Osteocyte (in vitro differentiated cells): Measurements from ENCODE around the gene DPP6. TPM values are rescaled to one million over a fixed set of nuclear protein-coding genes. Genes with fewer than 3 reads are reported as not detected.

ENCODE experiments used
- DNase-seq: peaks from one replicate; pipeline ENCODE4 v3.0.0; 2021; ENCODE audit warnings: mixed read lengths; ENCODE audit not compliant: unreplicated experiment; ENCODE audit errors: extremely low spot score
- H3K27ac Mint-ChIP-seq: one replicate; pipeline ENCODE4 v1.8.0; 2021; ENCODE audit warnings: mild to moderate bottlenecking, mixed read lengths; ENCODE audit not compliant: unreplicated experiment
- H3K27me3 Mint-ChIP-seq: one replicate; pipeline ENCODE4 v1.8.0; 2021; ENCODE audit warnings: mixed read lengths; ENCODE audit not compliant: unreplicated experiment
- H3K36me3 Mint-ChIP-seq: one replicate; pipeline ENCODE4 v1.8.0; 2021; ENCODE audit warnings: mixed read lengths; ENCODE audit not compliant: unreplicated experiment
- H3K4me1 Mint-ChIP-seq: one replicate; pipeline ENCODE4 v1.8.0; 2021; ENCODE audit warnings: mixed read lengths; ENCODE audit not compliant: unreplicated experiment
- H3K4me3 Mint-ChIP-seq: one replicate; pipeline ENCODE4 v1.8.0; 2021; ENCODE audit warnings: mild to moderate bottlenecking, moderate library complexity, mixed read lengths; ENCODE audit not compliant: unreplicated experiment
- H3K9me3 Mint-ChIP-seq: one replicate; pipeline ENCODE4 v1.8.0; 2021; ENCODE audit warnings: mixed read lengths; ENCODE audit not compliant: unreplicated experiment
- CTCF ChIP-seq: fragments of 200-600 bp; sonication (generic); IDR thresholded peaks from 2 replicates; pipeline ENCODE4 v1.5.0; 2021; ENCODE audit warnings: antibody characterized with exemption, mild to moderate bottlenecking, moderate library complexity
- total RNA-seq: library from RNA; stranded (reverse); gene quantifications from 2 replicates; pipeline ENCODE4 v1.2.1, GENCODE V29; 2021

Gene DPP6
- total RNA-seq, 1 donor from 2014 or later = not detected

- no peak for TF ChIP-seq CTCF
- no peaks in the 10 kb centered on the region for H3K4me1 Mint-ChIP-seq
- no peaks in the 10 kb centered on the region for H3K27me3 Mint-ChIP-seq
- no peak overlapping the region for H3K4me3 Mint-ChIP-seq
- no peaks in the 10 kb centered on the region for H3K36me3 Mint-ChIP-seq
- peaks cover 52% of the 10 kb centered on the region for H3K9me3 Mint-ChIP-seq
- no peak overlapping the region for H3K27ac Mint-ChIP-seq
- DNase-seq = no peak
Observed at GRCh38 chr7:154440651-154441050, 388.5 kb downstream of the DPP6 start.

GRCh38 chr7:154441811-154442210 lies 389.6 kb downstream of the DPP6 start:
- Mint-ChIP-seq H3K27me3 (no peaks in the 10 kb centered on the region), H3K9me3 (peaks cover 56% of the 10 kb centered on the region), H3K4me1 (no peaks in the 10 kb centered on the region), H3K36me3 (no peaks in the 10 kb centered on the region), H3K4me3 (no peak overlapping the region), H3K27ac (no peak overlapping the region)
- no peak for TF ChIP-seq CTCF
- no peak for DNase-seq

- Mint-ChIP-seq H3K36me3 (no peaks in the 10 kb centered on the region), H3K9me3 (peaks cover 59% of the 10 kb centered on the region), H3K27me3 (no peaks in the 10 kb centered on the region), H3K4me1 (no peaks in the 10 kb centered on the region), H3K4me3 (no peak overlapping the region), H3K27ac (no peak overlapping the region)
- DNase-seq = no peak
- no peak for TF ChIP-seq CTCF
Observed at GRCh38 chr7:154442939-154443338, 390.7 kb downstream of the DPP6 start.

- Mint-ChIP-seq H3K36me3 (peaks cover 2% of the 10 kb centered on the region), H3K9me3 (peaks cover 60% of the 10 kb centered on the region), H3K27me3 (no peaks in the 10 kb centered on the region), H3K4me3 (no peak overlapping the region), H3K4me1 (no peaks in the 10 kb centered on the region), H3K27ac (no peak overlapping the region)
- no peak for DNase-seq
- no peak for TF ChIP-seq CTCF
Observed at GRCh38 chr7:154450451-154450850, 398.3 kb downstream of the DPP6 start.

DNA sequence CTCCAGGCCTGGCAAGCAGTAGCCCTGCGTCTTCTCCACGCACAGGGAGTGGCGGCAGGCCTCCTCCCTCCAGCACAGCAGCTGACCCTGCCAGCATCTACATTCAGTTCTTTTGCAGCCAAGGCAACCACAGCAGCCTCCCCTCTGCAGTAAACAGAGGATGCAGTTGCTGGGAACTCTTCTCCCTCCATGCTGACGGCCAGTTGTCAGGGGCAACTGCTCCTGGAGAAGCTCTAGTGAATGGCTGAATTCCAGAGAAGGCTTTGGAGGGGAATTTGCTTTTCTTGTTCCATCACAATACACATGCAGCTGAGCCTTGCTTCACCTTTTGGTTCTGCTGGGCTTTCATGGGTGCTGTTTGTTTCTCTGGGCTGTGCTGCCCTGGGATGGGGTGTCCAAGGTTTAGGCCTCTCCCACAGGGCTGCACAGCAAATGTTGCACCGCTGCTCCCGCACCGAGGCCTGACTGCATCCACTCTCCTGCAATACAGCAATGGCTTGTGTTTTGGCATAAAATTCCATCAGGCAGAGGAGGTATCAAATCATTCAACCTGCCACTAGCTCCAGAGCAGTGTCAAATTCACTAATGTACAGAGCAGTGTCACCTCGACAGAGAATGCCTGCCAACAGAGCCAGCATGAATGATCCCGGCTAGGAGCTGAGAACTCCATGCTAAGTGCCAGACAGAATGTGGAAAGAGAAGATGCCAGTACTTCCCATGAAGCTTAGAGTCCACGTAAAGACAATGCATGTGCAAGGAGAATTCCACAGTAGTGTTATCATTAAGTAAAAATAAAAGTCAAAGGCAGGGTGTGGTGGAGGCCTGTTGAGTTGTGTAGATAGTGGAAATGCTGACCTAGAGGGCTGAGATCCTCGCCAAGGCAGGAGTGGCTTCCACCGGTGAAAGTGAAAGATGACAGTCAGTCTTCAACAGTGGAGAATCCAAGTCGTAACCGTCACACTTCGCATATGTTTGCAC lies 399.6 kb downstream of the DPP6 start:
- peaks cover 50% of the 10 kb centered on the region for H3K9me3 Mint-ChIP-seq
- H3K36me3 Mint-ChIP-seq = peaks cover 2% of the 10 kb centered on the region
- H3K4me3 Mint-ChIP-seq = no peak overlapping the region
- no peak for DNase-seq
- no peak for TF ChIP-seq CTCF
- no peaks in the 10 kb centered on the region for H3K4me1 Mint-ChIP-seq
- no peak overlapping the region for H3K27ac Mint-ChIP-seq
- H3K27me3 Mint-ChIP-seq = no peaks in the 10 kb centered on the region
